ENCODE data around the gene NUBPL.
"Not testable (repeated sequence)": the region's sequence is repeated elsewhere in the genome, so short reads cannot be mapped to it uniquely, and the experiment has no call there.

- not testable (repeated sequence) for TF ChIP-seq POLR2A (IDR thresholded peaks at IDR 0.05); CTCF (IDR thresholded peaks at IDR 0.05 in 8 of 11, conservative IDR thresholded peaks at IDR 0.05 in 3 of 11); POLR2AphosphoS5 (IDR thresholded peaks at IDR 0.05)
These were observed 236.7 kb downstream of the NUBPL start for GRCh38 chr14:31797946-31798345.
